Spinal cord (tissue), 10 donors: ENCODE measurements around the gene PTMS. TPM values are rescaled to one million over a fixed set of nuclear protein-coding genes. Genes with fewer than 3 reads are reported as not detected.

Experiments
- DNase-seq, 6 donors: peaks; one replicate each; pipeline versions ENCODE4 v3.0.0 to v3.0.0-alpha.2; 2013 to 2015; ENCODE audit warnings: low spot score in 6 of 6, low read depth in 4 of 6
- H3K27ac ChIP-seq: one replicate; pipeline ENCODE4 v1.5.1; 2013; ENCODE audit warnings: low read depth, low read length, control low read depth
- H3K27me3 ChIP-seq: one replicate; pipeline ENCODE4 v1.6.1; 2013; ENCODE audit warnings: low read length; ENCODE audit not compliant: control insufficient read depth, insufficient read depth
- H3K36me3 ChIP-seq: one replicate; pipeline ENCODE4 v1.6.1; 2013; ENCODE audit warnings: low read length; ENCODE audit not compliant: control insufficient read depth, insufficient read depth
- H3K4me1 ChIP-seq: one replicate; pipeline ENCODE4 v1.6.1; 2013; ENCODE audit warnings: low read length; ENCODE audit not compliant: control insufficient read depth, insufficient read depth
- H3K4me3 ChIP-seq: one replicate; pipeline ENCODE4 v1.5.1; 2013; ENCODE audit warnings: low read depth, low read length, control low read depth
- H3K9me3 ChIP-seq: one replicate; pipeline ENCODE4 v1.6.1; 2013; ENCODE audit warnings: low read length; ENCODE audit not compliant: control insufficient read depth, insufficient read depth
- WGBS: methylation state at CpG from one replicate; pipeline ENCODE4 v1.1.5; 2013; ENCODE audit warnings: missing lambda C conversion rate; ENCODE audit not compliant: insufficient coverage; 5-methylcytosine and 5-hydroxymethylcytosine counted together
- polyA plus RNA-seq, 2 donors: library from polyadenylated mRNA; unstranded; fragments of 120-200 nt; gene quantifications; one replicate each; pipeline ENCODE4 v1.2.1, GENCODE V29; 2013; ENCODE audit not compliant: insufficient read length in 2 of 2
- total RNA-seq, 2 donors: library from RNA; depleted of rRNA in 1 of 2; stranded (reverse); fragments of 120-200 nt in 1 of 2; fragments of >200 nt in 1 of 2; gene quantifications; one replicate each; pipeline versions ENCODE4 v1.2.3 to v1.2.4, GENCODE V29; 2013 to 2014
- donor health status: healthy.

The PTMS gene
- total and polyA plus RNA-seq, 4 donors, result 50.7 to 927 (median 554) TPM

- Histone ChIP-seq H3K9me3 (no peaks in the 10 kb centered on the region), H3K27ac (peak overlapping the region; percentile 96), H3K36me3 (no peaks in the 10 kb centered on the region), H3K4me1 (peaks cover 39% of the 10 kb centered on the region), H3K4me3 (peak overlapping the region; percentile 36), H3K27me3 (no peaks in the 10 kb centered on the region)
- DNase-seq, result no peak
- no CpG with 5 or more reads among the region's 4 CpGs for WGBS
Measured at GRCh38 chr12:6763380-6763779, 2.8 kb upstream of the PTMS start.

- Histone ChIP-seq H3K27ac (peak overlapping the region; percentile 96), H3K4me1 (peaks cover 47% of the 10 kb centered on the region)
- WGBS, result 0% methylated on average over 10 of the region's 16 CpGs
Measured at GRCh38 chr12:6764011-6764828, 1.9 kb upstream of the PTMS start.

GRCh38 chr12:6765048-6765633 lies 1.0 kb upstream of the PTMS start:
- peaks cover 14% of the 10 kb centered on the region for H3K36me3 ChIP-seq
- DNase-seq, result no peak
- no peaks in the 10 kb centered on the region for H3K9me3 ChIP-seq
- H3K4me3 ChIP-seq, result peak overlapping the region; percentile 58
- WGBS, result 28% methylated on average over 6 of the region's 7 CpGs
- H3K4me1 ChIP-seq, result peaks cover 54% of the 10 kb centered on the region
- no peaks in the 10 kb centered on the region for H3K27me3 ChIP-seq
- peak overlapping the region; percentile 96 for H3K27ac ChIP-seq

More at GRCh38 chr12:6764011-6764828, 1.9 kb upstream of the PTMS start:
- Histone ChIP-seq H3K9me3 (no peaks in the 10 kb centered on the region), H3K4me3 (peak overlapping the region; percentile 36), H3K36me3 (peaks cover 5% of the 10 kb centered on the region), H3K27me3 (no peaks in the 10 kb centered on the region)
- peak; percentile 94 to 100 (median 98) for DNase-seq

- under 1% methylated on average over 88 of the region's 88 CpGs for WGBS
- H3K4me1 ChIP-seq, result peaks cover 60% of the 10 kb centered on the region
- H3K4me3 ChIP-seq, result peak overlapping the region; percentile 90
- no peaks in the 10 kb centered on the region for H3K27me3 ChIP-seq
- peak in 2 of 6 donors; percentile 86 to 89 for DNase-seq
- H3K27ac ChIP-seq, result peak overlapping the region; percentile 83
- no peaks in the 10 kb centered on the region for H3K9me3 ChIP-seq
- H3K36me3 ChIP-seq, result peaks cover 30% of the 10 kb centered on the region
Measured at GRCh38 chr12:6766651-6767349, 637 bp downstream of the PTMS start.

DNA sequence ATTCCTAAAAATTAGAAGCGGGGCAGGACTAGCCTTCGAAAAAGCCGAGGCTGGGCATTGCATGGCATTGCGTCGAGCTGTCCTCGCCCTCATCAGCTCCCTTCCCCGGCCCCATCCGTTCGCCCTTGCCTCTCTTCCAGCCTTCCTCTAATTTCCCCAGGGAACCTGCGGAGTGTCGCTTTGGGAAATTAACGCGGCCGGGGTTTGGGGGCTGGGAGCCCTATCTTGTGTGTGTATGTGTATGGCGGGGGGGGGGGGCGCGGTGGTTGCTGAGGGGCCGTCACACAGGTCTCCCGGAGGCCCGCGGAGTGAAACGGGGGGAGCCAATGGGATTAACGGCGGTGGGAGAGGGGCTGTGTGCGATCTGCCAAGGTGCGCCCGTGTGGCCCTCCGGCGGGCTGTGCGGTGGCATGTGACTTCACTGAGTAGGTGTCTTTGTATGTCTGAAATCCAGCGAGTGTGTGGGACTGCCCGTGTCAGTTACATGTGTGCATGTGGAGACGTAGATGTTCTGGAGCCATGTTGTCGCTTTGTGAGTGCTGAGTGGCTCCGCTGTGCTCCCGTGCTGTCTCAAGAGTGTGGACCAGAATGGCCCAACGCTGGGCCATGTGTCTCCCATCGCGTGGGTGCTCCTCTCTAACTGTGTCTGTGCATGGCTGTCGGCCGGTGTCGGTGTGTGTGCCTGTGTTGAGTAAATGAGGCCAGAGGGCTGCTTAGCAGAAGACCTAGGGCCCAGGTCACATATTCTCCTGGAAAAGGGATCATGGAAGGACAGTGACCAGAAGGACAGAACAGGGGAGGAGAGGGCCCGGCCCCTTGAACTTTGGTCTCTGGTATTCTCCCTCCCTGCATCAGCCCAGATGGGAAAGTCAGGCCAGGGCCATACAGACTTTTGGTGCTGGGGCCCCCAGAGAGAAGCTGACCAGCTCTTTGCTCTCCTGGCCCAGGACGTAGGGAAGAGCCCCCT lies 1.5 kb downstream of the PTMS start:
- no peaks in the 10 kb centered on the region for H3K9me3 ChIP-seq
- peak overlapping the region; percentile 83 for H3K27ac ChIP-seq
- H3K36me3 ChIP-seq, result peaks cover 37% of the 10 kb centered on the region
- no peaks in the 10 kb centered on the region for H3K27me3 ChIP-seq
- peak in 2 of 6 donors; percentile 64 to 84 for DNase-seq
- H3K4me3 ChIP-seq, result peak overlapping the region; percentile 90
- H3K4me1 ChIP-seq, result peaks cover 60% of the 10 kb centered on the region
- WGBS, result under 1% methylated on average over 38 of the region's 44 CpGs

GRCh38 chr12:6768437-6768914 lies 2.3 kb downstream of the PTMS start:
- peak in 2 of 6 donors; percentile 63 to 76 for DNase-seq
- Histone ChIP-seq H3K4me3 (peak overlapping the region; percentile 90), H3K36me3 (peaks cover 43% of the 10 kb centered on the region), H3K4me1 (peaks cover 62% of the 10 kb centered on the region), H3K27me3 (no peaks in the 10 kb centered on the region), H3K27ac (peak overlapping the region; percentile 64), H3K9me3 (no peaks in the 10 kb centered on the region)
- no CpG with 5 or more reads among the region's 6 CpGs for WGBS

DNA sequence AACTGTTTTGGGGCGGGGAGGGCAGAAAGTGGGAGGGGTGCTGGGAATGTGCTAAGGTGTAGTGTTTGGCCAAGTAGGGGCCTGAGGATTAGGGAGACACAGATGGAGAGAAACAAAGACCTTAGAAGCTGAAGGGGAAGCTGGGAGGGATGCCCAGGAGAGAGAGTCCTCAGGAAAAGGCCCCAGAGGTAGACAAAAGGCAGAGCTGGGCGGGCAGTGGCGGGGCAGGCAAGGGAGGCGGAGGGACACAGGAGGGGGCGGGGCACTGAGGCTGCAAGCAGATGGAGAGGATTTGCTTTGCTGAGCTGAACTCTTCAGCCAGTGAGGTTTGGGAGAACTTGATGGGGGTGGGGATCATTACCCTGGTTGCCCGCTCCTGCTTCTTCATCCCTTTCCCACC lies 2.8 kb downstream of the PTMS start:
- peak overlapping the region; percentile 90 for H3K4me3 ChIP-seq
- peaks cover 45% of the 10 kb centered on the region for H3K36me3 ChIP-seq
- H3K27ac ChIP-seq, result peak overlapping the region; percentile 43
- H3K4me1 ChIP-seq, result peaks cover 58% of the 10 kb centered on the region
- no peaks in the 10 kb centered on the region for H3K27me3 ChIP-seq
- no peaks in the 10 kb centered on the region for H3K9me3 ChIP-seq
- peak in 2 of 6 donors; percentile 76 to 78 for DNase-seq
- WGBS, result 20% methylated on average over 3 of the region's 6 CpGs

- WGBS, result 33% methylated on average over 2 of the region's 4 CpGs
- Histone ChIP-seq H3K36me3 (peaks cover 50% of the 10 kb centered on the region), H3K4me3 (no peak overlapping the region), H3K27me3 (no peaks in the 10 kb centered on the region), H3K9me3 (no peaks in the 10 kb centered on the region), H3K4me1 (peaks cover 55% of the 10 kb centered on the region), H3K27ac (no peak overlapping the region)
- DNase-seq, result no peak
Measured at GRCh38 chr12:6769666-6770065, 3.5 kb downstream of the PTMS start.

DNA sequence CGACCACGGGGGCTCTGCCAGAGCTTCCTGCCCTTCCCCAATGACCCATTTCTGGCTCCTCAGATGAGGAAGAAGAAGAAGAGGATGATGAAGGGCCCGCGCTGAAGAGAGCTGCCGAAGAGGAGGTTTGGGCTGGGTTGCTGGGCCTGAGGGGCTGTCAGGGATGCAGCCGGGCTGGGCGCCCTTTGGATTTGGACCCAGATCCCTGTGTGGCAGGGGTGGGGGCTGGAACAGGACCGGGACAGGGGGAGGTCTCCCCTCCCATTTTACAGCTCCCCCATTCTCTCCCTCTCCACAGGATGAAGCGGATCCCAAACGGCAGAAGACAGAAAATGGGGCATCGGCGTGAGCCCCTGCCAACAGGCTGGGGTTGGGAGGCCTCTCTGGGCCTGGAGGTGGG lies 3.9 kb downstream of the PTMS start:
- no peak overlapping the region for H3K27ac ChIP-seq
- H3K4me3 ChIP-seq, result no peak overlapping the region
- H3K36me3 ChIP-seq, result peaks cover 55% of the 10 kb centered on the region
- no peaks in the 10 kb centered on the region for H3K9me3 ChIP-seq
- DNase-seq, result no peak
- 74% methylated on average over 6 of the region's 12 CpGs for WGBS
- no peaks in the 10 kb centered on the region for H3K27me3 ChIP-seq
- peaks cover 53% of the 10 kb centered on the region for H3K4me1 ChIP-seq
